ENCODE measurements around the gene ZDHHC20.

ZDHHC20 gene

GRCh38 chr13:21359855-21360254 lies 99.2 kb downstream of the ZDHHC20 start:
- DNase-seq (ENCODE audit: low read depth), result no peak
- TF ChIP-seq CTCF (conservative IDR thresholded peaks at IDR 0.05; ENCODE audit: low read depth, low read length), result no peak

GRCh38 chr13:21355304-21355703 lies 103.8 kb downstream of the ZDHHC20 start:
- DNase-seq (ENCODE audit: low read depth), result no peak
- H3K4me3 ChIP-seq (ENCODE audit: low read length), result no peak overlapping the region

More at GRCh38 chr13:21359855-21360254, 99.2 kb downstream of the ZDHHC20 start:
- no peak overlapping the region for H3K4me3 ChIP-seq (ENCODE audit: low read length)

GRCh38 chr13:21354721-21355120 lies 104.4 kb downstream of the ZDHHC20 start:
- TF ChIP-seq CTCF (conservative IDR thresholded peaks at IDR 0.05; ENCODE audit: low read depth, low read length), result no peak
- DNase-seq (ENCODE audit: low read depth), result no peak

More at GRCh38 chr13:21355304-21355703, 103.8 kb downstream of the ZDHHC20 start:
- TF ChIP-seq CTCF (conservative IDR thresholded peaks at IDR 0.05; ENCODE audit: low read depth, low read length), result no peak

GRCh38 chr13:21348488-21349120 lies 110.5 kb downstream of the ZDHHC20 start:
- TF ChIP-seq CTCF (conservative IDR thresholded peaks at IDR 0.05; ENCODE audit: low read depth, low read length), result no peak
- no peak for DNase-seq (ENCODE audit: low read depth)

More at GRCh38 chr13:21354721-21355120, 104.4 kb downstream of the ZDHHC20 start:
- no peak overlapping the region for H3K4me3 ChIP-seq (ENCODE audit: low read length)

GRCh38 chr13:21347753-21348318 lies 111.3 kb downstream of the ZDHHC20 start:
- TF ChIP-seq CTCF (conservative IDR thresholded peaks at IDR 0.05; ENCODE audit: low read depth, low read length), result no peak
- no peak for DNase-seq (ENCODE audit: low read depth)
- no peak overlapping the region for H3K4me3 ChIP-seq (ENCODE audit: low read length)

More at GRCh38 chr13:21348488-21349120, 110.5 kb downstream of the ZDHHC20 start:
- H3K4me3 ChIP-seq (ENCODE audit: low read length), result no peak overlapping the region

GRCh38 chr13:21344662-21345176 lies 114.4 kb downstream of the ZDHHC20 start:
- TF ChIP-seq CTCF (conservative IDR thresholded peaks at IDR 0.05; ENCODE audit: low read depth, low read length), result no peak
- no peak for DNase-seq (ENCODE audit: low read depth)
- H3K4me3 ChIP-seq (ENCODE audit: low read length), result no peak overlapping the region

- H3K4me3 ChIP-seq (ENCODE audit: low read length), result no peak overlapping the region
- TF ChIP-seq CTCF (conservative IDR thresholded peaks at IDR 0.05; ENCODE audit: low read depth, low read length), result no peak
- no peak for DNase-seq (ENCODE audit: low read depth)
Measured at GRCh38 chr13:21343659-21344058, 115.4 kb downstream of the ZDHHC20 start.

All from retinal pigment epithelial cell (primary cell).